Hematopoietic multipotent progenitor cell treated with erythropoietin and hydrocortisone succinate and interleukin-3 and kit ligand, for 17 days (in vitro differentiated cells): ENCODE results near the gene HDLBP.
"Not testable (repeated sequence)": the region's sequence is repeated elsewhere in the genome, so short reads cannot be mapped to it uniquely, and the experiment has no call there.

Experiments
- DNase-seq: peaks from one replicate; pipeline ENCODE4 v3.0.0-alpha.2; 2015; ENCODE audit warnings: low spot score

HDLBP gene

GRCh38 chr2:241329669-241330615, 14.5 kb upstream of the HDLBP start:
- no peak for DNase-seq

- DNase-seq = no peak
These were observed 9.8 kb upstream of the HDLBP start for GRCh38 chr2:241325257-241325656.

- no peak for DNase-seq
These were observed 9.3 kb upstream of the HDLBP start for GRCh38 chr2:241324775-241325174.

GRCh38 chr2:241323778-241324177, 8.3 kb upstream of the HDLBP start:
- DNase-seq = no peak

GRCh38 chr2:241321886-241322285, 6.4 kb upstream of the HDLBP start:
- no peak for DNase-seq

GRCh38 chr2:241321033-241321432, 5.6 kb upstream of the HDLBP start:
- no peak for DNase-seq

GRCh38 chr2:241320394-241320793, 4.9 kb upstream of the HDLBP start:
- DNase-seq = no peak

GRCh38 chr2:241318830-241319229, 3.4 kb upstream of the HDLBP start:
- DNase-seq = not testable (repeated sequence)

GRCh38 chr2:241317391-241317790, 1.9 kb upstream of the HDLBP start:
- DNase-seq = no peak

- peak; percentile 40 for DNase-seq
These were observed 1.4 kb upstream of the HDLBP start for GRCh38 chr2:241316825-241317224.

- no peak for DNase-seq
These were observed 583 bp upstream of the HDLBP start, which contains the start of gene SEPTIN2 for GRCh38 chr2:241315879-241316631. TSS of gene SEPTIN2 (plus strand) at chr2:241315925. CDS start at chr2:241324233, 8,308 bp downstream.

GRCh38 chr2:241314226-241315092, 1.0 kb downstream of the HDLBP start:
- DNase-seq = no peak

- DNase-seq = no peak
These were observed 1.9 kb downstream of the HDLBP start for GRCh38 chr2:241313543-241314095.

GRCh38 chr2:241312082-241312481, 3.4 kb downstream of the HDLBP start:
- DNase-seq = no peak

- DNase-seq = no peak
These were observed 4.4 kb downstream of the HDLBP start for GRCh38 chr2:241310917-241311566.

GRCh38 chr2:241309684-241310117, 5.8 kb downstream of the HDLBP start:
- DNase-seq = no peak

- no peak for DNase-seq
These were observed 6.5 kb downstream of the HDLBP start for GRCh38 chr2:241308832-241309500.

GRCh38 chr2:241308267-241308666, 7.2 kb downstream of the HDLBP start:
- no peak for DNase-seq

GRCh38 chr2:241307055-241307454, 8.4 kb downstream of the HDLBP start:
- DNase-seq = no peak

- DNase-seq = no peak
These were observed 11.3 kb downstream of the HDLBP start for GRCh38 chr2:241304039-241304670.
